ENCODE measurements around the gene CCER1.
"Not testable (repeated sequence)": the region's sequence is repeated elsewhere in the genome, so short reads cannot be mapped to it uniquely, and the experiment has no call there.

Gene CCER1, protein sequence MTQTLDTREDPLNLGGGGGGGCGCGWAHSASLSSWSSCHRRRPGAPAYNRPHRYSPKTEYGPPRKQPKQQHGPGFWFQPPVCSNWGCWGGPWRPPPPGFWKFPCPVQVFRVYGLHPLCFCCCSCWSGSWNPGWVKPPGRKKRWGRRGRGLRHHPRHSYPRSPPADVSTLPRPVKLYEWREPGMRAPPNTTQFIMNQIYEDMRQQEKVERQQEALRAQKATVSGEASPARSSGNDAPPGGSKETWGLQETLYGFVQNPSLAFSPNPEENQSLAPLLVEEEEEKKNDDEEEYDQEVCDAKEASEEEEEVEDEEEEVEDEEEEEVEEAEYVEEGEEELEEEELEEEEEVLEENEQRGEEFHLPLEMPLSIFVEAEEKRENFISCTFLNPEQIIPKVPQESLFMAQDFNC

DNA sequence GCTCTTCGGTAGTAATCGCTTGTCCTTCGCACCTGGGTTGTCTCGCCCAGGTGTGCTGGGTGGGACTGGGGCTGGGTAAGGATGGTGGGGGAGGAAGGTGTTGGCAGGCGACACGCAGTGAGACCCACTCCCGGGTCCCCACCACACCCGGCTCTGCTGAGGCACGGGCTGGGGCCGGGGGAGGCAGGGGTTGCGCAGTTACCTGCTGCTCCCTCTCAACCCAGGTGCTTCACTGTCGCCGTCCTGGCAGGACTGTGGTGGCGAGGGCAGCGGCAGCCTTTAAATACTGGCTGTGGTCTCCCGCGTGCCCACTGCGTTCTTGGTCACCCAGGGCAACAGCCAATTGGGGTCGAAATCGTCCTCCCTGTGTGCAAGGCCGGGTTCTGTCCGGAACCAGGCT, at the start of gene CCER1:
TSS of gene CCER1 (minus strand) at position 256 of the 400 bp plus-strand sequence. CDS start 434 bp downstream, outside the sequence.
- DNase-seq = no peak

DNA sequence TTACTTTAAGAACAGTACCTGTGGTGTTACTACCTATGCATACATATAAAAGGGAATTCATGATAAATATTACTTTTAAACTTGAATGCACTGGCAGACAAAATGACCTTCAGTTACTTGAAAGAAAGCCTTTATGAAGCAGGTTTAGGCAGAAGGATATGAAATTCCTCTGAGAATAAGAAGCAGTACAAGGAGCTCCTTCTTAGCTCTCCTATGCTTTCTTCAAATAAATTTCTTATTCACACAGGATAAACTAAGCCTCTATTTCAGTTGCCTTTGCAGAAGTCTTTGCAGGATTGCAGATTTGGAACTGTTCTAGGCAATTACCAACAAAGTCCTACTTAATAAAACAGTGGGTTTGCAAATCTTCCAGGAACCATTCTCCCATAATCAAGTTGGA, 48.8 kb upstream of the CCER1 start:
- no peak for DNase-seq

DNA sequence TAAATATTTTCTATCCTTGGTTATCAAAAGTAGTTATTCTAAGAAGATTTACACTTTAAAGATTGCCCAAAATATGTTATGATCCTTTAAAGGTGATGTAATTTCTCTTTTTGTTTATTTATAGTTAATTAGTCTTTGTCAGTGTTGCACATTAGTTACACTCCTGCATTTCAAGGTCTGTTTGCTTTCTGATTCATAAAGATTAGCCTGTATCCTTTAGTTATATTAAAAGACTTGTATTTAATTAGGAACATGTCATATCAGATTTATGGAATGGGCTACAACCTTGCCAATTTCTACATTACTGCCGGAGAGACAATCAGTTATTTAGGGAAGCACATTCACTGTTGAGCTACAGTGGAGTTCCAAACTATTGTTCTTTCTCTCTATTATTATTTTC, 46.3 kb upstream of the CCER1 start:
- no peak for DNase-seq

DNA sequence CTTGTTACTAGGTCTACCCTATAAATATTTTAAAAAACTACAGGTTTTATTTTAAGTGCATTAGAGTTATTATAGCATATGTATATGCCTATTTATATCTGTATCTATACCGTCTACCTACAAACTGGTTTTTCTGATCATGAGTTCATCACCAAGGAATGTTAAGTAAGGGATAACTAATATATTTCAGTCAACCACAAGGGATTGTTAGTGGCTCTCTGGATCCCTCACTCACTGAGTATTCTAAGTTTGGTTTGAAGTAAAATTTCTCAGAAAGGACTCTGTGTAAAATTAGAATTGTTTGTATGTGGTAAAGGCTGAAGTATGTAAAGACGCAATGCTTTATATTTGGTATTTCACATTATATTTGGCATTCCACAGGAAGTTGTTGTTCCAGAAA, 45.0 kb upstream of the CCER1 start:
- no peak for DNase-seq

DNA sequence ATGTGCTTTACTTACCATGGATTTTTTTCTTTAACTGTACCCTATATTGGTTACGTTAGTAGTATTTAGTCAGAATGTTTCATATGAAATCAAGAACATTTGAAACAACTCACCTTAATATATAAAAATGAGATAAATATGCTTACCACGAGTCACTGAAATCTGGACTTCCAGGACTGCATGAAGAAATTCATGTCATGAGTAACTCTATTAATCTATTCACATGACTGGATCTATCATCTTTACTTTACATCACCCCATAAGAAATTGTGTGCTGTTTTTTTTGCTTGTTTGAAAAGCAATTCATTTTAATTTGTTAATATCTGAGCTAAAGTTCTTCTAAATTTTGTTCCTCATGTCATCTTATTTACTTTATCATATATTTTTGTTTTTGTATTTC, 44.6 kb upstream of the CCER1 start:
- no peak for DNase-seq

DNA sequence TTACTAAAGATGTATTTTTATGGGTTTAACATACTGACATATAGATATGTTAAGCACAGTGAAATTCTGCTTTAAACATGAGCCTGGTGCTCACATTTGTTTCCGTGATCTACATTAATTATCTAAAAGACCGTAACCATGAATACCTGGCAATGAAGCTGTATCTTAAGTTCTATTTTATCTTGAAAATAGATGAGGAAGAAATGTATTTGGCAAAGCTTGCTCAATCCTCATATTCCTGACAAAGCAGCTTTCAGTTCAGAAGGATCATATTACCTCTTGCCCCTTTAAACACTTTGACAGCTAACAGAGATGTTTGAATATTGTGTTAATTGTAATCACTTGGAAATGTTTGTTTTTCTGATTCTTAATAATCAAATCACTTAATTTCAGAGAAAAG, 40.0 kb upstream of the CCER1 start:
- DNase-seq = no peak

DNA sequence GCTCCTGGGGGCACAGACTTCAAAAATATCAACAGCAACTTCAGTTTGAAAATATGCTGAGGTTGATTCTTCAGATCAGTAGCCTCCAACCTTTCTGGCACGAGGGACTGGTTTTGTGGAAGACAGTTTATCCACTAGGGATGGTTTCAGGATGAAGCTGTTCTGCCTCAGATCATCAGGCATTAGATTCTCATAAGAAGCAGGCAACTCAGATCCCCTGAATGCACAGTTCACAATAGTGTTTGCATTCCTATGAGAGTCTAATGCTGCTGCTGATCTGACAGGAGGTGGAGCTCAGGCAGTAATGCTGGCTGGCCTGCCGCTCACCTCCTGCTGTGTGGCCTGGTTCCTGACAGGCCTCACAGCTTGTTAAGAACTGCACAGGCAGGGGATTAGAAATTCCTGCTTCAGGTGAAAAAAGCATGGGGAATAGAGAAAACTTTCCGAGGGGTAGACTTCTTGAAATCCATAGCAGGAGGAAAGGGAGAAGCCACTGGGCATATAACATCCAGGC, 37.0 kb upstream of the CCER1 start:
- no peak for DNase-seq

DNA sequence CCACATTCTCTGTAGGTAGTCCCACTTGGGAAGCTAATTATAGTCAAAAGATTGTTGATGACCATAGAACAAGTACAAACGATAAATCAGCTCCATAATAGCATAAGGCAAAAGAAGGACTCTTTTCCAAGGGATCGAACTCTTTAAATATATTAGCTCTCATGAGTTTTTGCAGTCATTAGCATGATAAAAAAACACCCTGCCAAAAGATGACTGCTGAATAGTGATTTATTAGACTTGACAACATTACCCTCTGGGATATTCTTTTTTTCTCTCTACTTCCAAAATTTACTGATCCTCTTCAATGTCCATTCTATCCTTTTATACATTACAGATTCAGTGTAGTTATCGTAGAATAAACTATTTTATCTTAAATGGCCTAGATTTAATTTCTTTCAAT, 35.6 kb upstream of the CCER1 start:
- DNase-seq = no peak

DNA sequence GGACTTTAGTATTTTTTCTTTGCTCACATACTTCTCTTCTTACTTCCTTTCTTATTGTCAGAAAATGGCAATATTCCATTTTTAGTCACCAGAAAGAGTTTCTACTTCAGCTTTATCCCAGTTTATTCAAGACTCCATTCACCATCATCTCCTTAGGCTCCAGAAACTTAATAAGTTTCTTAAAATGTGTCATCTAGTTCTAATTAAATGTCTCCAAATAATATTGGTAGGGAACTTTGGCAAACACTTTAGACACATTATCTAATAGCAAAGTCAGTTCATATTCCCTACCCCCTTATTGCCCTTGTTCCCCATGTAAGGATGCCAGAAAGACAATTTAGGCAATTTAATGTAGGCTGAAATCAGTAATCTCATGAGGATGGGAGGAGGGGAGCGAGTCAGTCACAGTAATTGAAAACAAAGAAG, 34.7 kb upstream of the CCER1 start:
- DNase-seq = no peak

DNA sequence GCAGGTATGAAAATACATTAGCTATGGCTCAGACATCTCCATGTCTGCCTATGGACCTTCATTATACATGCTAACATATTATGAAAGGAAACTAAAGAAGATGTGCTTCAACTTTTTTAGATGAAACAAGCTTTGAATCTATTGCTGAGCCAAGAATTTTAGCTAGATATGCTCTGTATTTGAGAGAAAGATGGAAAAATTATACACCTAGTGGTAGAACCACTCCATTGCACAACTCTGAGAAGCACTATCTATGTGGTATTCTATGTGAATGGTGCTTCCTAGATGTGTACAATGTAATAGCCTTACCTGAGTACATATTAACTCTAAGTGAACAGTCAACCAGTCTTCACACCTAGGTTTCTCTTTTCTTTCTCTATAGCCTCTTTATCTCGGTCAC, 32.5 kb upstream of the CCER1 start:
- no peak for DNase-seq

DNA sequence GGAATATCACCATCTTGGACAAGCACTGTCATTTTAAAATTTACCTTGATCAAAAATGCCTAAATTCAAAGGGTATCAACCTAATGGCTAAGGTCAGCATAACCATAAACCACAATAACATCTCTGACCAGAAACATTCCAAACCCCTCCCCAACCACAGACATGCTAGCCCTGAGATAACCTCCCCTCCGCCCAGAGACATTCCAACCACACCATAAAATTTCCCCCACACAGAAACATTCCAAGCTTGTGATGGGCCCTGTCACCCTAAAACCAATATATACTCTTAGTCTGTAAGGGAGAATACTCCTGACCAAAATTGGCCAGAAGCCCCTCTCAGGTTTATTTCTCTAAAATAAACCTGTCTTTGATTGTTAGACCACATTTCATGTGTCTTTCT, 32.1 kb upstream of the CCER1 start:
- DNase-seq = no peak

DNA sequence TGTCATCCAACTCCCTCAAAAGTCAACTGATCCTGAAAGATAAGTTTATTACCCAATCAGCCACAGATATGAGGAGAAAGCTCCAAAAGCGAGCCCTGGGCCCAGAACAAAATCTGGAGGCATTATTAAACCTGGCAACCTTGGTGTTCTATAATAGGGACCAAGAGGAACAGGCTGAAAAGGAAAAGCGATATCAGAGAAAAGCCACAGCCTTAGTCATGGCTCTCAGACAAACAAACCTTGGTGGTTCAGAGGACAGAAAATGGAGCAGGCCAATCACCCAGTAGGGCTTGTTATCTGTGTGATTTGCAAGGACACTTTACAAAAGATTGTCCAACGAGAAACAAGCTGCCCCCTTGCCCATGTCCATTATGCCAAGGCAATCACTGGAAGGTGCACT, 30.4 kb upstream of the CCER1 start:
- not testable (repeated sequence) for DNase-seq

DNA sequence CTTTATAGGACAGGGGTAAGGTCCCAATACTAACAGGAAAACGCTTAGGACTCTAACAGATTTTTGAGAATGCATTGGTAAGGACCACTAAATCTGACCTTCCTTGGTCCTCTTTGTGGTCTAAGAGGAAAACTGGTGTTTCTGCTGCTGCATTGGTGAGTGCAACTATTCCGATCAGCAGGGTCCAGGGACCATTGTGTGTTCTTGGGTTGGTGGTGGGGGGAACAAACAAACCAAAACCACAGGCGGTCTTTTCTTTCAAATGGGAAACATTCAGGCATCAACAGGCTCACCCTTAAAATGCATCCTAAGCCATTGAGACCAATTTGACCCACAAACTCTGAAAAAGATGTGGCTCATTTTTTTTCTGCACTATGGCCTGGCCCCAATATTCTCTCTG, 29.1 kb upstream of the CCER1 start:
- DNase-seq = no peak

DNA sequence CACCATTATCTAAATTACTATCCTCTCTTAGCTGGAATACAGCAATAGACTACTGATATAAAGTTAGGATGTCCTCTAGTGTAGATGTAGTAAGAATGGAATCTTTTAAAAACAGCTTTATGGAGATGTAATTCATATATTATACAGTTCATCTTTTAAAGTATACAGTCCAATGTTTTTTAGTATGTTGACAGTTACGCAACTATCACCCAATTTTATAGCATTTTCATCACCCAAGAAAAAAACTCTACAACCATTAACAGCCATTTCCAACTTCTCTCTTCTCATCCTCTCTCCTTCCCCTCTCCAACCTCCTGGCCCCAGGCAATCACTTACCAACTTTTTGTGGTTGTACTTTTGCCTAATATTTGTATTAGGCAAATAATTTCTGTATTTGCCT, 27.2 kb upstream of the CCER1 start:
- no peak for DNase-seq

DNA sequence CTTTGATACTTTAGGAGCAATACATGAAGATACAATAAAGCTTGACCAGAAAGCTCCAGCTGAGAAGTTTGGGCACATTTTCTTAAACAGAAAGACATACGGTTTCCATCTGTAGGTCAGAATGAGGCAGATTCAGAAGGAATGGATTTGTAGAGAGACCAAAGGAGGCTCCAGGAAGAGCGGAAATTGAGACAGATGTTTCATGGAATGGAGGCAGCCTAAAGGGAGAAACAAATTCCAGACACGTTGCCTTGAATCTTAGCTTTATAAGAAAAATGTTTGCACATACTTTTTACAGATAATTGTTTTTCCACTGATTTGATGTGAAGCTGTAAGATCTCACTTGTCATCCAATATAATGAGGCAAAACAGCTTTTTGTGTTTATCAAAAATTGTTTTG, 25.0 kb upstream of the CCER1 start:
- DNase-seq = no peak

DNA sequence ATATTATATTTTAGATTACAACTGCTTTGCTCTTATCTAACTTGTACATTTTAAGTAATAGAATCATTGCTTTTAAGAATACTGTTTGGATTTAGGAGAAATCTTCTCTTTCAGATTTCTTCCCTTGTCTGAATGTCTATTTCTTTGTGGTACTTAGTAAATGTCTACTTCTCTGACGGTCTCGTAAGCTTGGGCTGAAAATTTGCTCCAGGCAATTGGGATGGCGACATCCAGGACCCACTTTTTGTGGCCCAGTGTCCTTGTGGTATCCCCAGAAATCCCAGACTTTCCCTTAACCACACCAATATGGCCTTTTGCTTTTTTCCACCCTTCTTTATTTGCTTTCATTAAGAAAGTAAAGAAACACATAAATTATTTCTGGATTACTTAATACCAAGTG, 24.0 kb upstream of the CCER1 start:
- DNase-seq = no peak

DNA sequence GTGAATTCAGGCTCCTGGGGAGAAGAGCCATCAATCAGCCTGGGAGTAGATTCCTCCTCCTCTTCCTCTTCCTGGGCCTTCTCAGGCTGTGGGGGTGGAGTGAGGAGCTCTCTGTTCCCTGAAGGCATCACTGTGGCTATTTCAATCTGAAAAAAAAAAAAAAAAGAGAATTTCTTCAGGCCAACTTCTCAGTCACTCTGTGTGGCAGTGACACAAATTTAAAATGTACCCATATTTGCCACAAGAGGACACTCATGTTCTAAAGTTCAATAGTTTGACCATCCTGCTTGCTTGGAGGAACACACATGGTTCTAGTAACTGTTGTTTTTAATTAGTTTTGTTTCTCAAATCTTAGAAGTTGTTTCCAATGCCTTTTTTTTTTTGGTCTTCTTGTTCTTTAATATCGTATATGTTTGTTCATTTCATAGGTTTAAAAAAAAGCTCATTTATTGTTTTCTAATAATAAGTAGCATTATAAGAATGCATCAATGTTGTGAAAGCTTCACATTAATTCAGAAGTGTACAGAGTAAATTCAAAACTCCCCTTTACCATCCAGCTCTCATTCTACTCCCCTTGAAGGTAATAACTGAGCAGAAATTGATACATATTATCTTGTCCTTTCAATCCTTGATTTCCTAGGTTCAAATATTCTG, 23.3 kb upstream of the CCER1 start:
- no peak for DNase-seq

DNA sequence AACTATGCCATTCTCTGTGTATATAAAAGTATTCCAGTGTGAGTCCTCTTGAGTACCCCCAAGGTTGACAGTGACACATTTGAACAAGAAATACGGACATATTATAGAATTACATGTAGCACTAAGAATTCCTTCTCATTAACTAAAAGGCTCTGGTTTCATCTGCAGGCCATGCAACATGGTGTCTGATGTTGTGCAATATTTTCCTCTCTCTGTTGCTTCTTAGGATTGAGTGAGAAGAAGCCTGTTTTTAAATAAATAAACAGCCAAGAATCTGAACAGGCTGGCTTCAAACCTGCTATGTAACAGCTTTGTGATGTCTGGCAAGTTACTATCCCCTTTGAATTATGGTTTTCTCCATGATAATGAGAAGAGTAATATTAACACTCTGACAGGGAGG, 22.2 kb upstream of the CCER1 start:
- no peak for DNase-seq

DNA sequence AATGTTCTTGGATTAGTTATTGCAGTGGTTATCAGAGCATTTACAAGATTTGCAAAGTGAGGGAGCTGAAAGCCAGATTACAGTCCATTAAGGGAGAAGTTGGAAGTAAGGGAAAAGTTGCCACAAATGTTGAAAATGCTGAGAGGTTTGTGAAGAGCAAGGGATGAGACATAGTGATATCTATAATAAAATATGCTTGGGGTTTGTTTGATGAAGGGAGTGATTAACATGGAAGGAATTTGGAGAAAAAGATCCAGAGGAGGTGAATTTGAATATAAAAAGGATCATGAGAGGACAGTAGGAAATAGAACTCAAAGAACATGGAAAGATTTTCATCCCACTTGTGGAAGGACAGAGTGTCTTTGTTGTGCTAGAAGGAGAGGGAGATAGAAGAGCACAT, 19.3 kb upstream of the CCER1 start:
- no peak for DNase-seq

DNA sequence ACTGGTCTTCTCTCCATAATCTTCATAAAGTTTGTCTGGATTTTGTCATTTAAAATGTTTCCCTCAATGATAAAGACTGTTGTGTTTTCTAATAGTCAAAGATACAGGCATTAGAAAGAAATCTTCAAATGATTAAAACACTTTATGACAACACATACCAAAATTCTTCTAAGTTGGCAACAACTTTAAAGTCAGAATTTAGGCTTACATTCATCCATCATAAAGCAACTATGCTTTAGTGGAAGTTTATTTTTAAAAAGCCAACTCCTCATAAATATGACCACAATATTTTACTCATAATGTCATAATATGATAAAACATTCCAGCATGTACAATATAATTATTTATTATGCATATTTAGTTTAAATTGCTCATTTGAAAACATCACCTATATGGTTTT, 17.2 kb upstream of the CCER1 start:
- DNase-seq = no peak

DNA sequence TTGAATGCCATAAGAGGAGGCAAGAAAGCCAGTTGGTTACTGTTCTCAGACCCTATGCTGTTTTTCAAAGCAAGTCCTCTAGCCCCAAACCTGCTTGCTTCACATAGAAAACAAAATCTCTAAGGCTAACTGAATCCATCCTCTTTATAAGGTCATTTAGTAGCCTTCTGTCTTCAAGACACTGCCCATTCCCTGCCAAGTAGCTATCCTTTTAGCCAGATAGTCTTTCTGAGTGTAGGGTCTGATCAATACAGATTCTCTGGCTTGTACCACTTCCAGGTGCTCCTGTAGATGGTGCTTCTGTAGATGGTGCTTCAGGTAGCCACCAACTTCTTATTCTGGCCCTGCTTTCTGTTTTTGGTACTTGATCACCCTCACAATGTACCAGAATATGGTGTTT, 15.9 kb upstream of the CCER1 start:
- DNase-seq = no peak

DNA sequence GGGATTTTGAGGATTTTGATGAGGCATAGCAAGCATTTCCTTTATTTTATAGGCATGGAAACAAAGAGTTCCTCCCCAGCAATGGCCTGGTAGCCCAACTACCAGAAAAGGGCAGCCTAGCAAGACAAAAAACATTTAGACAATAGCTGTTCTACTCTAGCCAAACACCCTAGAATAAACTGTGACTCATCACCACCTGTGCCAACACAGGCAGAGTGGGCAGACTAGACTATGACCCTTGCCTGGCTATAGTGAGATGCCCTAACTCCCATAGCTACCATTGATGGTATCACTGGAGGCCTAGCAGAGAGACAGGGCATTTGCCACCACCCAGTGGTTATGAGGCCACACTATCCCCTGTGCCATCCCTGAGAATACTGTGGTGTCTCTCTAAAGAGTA, 15.5 kb upstream of the CCER1 start:
- no peak for DNase-seq

DNA sequence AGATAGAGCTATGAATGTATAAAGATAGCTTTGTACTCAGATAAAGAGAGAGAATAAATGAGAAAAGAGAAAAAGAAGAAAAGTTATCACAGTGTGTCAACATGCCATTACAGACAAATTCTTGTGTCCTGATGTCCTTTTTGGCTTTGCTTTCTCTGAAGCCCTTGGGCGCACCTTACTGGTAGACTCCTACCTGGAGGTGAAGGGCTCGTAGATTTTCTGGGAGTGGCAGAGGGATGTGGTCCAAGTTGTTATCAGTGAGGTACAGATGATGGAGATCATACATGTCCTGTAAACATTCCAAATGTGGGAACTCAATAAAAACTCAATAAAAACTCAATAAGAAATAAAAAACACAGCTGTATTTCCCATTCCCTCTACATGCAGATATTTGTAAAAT, 14.9 kb upstream of the CCER1 start:
- DNase-seq = no peak

DNA sequence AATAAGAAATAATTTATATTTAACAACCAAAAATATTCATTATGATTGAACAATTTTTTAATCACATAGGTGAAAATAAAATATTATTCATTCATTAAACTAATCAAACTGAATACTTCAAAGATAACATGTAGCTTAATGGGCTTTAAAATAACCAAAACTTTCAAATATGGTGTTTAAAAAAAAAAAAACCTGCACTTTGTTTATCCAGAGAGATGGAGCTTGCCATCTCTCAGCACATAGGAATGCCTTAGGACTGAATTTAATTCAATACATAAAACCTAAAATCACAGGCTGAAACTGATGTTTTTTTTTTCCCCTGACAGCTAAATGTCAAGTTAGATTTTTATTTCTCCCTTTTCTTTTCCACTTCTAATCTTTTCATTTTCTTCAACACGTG, 14.4 kb upstream of the CCER1 start:
- DNase-seq = no peak

DNA sequence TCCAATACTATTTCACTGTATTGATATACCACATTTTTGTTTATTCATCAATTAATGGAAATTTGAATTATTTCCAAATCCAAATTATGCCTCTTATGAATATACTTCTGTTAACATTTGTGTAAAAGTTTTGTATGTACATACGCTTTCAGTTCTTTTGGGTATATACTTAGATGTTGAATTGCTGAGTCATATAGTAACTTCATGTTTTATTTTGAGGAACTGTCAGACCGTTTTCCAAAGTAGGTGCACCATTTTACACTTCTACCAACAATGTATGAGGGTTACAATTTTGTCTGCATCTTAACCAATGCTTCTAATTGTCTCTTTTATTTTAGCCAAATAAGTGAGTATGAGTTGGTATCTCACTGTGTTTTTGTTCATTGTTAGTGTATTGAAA, 10.2 kb upstream of the CCER1 start:
- no peak for DNase-seq
